ENCODE results near the gene NCOA5.

DNA sequence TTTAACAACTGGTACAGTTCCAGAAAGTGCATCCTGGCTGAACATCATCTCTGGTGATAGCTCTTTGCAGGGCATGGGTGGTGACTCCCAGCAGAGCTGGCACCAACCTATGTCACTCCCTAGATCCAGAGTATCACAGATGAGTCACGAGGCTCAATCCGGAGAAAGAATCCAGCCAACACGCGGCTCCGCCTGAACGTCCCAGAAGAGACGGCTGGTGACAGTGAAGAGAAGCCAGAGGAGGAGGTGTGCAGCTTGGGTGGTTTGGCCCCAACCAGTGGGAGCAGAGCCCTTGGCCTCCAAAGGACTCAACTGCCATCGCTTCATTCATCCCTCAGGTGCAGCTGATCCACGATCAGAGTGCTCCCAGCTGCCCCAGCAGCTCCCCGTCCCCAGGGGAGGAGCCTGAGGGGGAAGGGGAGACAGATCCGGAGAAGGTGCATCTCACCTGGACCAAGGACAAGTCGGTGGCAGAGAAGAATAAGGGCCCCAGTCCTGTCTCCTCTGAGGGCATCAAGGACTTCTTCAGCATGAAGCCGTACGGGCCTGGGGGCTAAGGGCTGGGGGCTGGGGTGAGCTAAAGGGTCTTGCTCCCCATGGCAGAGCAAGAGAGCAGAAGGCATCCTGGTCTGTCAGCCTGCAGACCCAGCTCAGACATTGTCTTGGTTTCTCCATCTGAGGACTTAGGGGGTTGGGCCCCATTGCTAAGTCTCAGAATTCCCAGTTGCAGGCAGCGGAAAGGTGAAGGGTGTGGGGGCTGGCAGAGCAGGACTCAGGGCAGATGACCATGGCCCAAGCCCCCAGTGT is 33.5 kb downstream of the NCOA5 start:
- TF ChIP-seq, protein P1, sequence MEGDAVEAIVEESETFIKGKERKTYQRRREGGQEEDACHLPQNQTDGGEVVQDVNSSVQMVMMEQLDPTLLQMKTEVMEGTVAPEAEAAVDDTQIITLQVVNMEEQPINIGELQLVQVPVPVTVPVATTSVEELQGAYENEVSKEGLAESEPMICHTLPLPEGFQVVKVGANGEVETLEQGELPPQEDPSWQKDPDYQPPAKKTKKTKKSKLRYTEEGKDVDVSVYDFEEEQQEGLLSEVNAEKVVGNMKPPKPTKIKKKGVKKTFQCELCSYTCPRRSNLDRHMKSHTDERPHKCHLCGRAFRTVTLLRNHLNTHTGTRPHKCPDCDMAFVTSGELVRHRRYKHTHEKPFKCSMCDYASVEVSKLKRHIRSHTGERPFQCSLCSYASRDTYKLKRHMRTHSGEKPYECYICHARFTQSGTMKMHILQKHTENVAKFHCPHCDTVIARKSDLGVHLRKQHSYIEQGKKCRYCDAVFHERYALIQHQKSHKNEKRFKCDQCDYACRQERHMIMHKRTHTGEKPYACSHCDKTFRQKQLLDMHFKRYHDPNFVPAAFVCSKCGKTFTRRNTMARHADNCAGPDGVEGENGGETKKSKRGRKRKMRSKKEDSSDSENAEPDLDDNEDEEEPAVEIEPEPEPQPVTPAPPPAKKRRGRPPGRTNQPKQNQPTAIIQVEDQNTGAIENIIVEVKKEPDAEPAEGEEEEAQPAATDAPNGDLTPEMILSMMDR (IDR thresholded peaks at IDR 0.05), result no peak
- TF ChIP-seq ZFX (IDR thresholded peaks at IDR 0.05; ENCODE audit: borderline replicate concordance), result no peak
